CD4-positive, alpha-beta T cell treated with Interleukin-1 beta for 1 hour (primary cell): Measurements from ENCODE around the gene NR2F1.

Experiments
- DNase-seq, 2 donors: peaks; one replicate each; pipeline ENCODE4 v3.0.0-alpha.2; 2020 to 2022

The NR2F1 gene

DNA sequence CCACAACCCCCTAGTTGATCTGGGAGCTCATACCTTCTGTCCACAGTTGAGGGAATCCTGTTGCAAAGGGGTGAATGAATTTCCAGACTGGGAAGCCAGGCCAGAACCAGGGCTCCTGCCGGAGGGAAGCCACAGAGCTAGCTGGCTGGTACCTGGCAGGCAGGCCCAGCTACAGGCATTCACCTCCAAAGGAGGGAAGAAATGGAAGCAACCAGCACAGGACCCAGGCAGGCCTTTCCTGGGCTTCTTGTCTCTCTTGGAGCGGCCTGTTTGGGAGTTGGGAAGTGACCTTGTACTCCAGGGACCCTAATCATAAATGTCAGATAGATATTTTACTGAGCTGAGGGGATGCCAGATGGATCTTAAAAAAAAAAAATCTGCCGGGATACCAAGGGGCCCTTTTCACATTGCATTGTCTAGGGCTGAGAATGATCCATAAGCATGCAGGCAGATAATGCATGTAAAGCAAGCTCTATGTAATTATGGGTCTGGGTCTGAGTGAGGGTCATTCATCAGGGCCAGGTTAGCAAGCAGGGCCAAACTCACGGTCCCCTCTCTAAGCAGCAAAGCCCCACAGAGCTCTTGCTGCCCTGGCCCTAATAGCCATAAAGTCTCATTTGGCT is 8.4 kb downstream of the NR2F1 start:
- no peak for DNase-seq

DNA sequence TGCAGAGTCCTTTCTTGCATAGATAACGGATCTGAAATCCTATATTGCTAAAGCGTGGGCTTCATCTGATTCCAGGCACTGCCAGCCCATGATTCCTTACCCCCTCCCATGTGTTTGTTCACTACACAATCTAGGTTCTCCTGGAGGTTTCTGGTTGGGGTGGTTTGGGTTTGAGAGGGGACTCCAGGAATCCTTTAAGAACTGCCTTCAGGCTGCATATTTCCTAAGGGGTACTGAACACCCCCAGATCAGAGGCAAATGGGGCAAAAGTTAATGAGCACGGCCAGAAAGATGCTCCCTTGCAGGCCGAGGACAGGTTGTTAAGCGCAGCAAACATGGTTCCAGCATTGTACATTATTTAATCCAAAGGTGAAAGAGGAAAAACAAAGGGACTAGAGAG is 9.9 kb downstream of the NR2F1 start:
- no peak for DNase-seq

DNA sequence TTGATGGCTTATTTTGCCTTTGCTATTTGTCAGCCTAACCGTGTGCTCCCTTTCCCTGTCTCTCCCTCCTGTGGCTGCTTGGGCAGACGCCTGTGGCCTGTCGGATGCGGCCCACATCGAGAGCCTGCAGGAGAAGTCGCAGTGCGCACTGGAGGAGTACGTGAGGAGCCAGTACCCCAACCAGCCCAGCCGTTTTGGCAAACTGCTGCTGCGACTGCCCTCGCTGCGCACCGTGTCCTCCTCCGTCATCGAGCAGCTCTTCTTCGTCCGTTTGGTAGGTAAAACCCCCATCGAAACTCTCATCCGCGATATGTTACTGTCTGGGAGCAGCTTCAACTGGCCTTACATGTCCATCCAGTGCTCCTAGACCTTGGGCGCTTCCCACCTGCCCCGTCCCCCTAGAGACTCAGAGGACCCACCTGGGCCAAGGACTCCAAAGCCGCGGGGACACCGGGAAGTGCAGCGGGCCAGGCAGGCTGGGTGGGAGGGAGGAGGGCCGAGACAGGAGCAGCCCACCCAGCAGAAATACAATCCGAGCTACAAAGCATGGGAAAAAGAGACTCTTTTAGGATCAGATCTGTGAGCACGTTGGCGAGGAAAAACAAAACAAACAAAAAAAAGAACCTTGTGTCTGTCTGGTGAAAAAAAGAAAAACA is 10.6 kb downstream of the NR2F1 start:
- no peak for DNase-seq

DNA sequence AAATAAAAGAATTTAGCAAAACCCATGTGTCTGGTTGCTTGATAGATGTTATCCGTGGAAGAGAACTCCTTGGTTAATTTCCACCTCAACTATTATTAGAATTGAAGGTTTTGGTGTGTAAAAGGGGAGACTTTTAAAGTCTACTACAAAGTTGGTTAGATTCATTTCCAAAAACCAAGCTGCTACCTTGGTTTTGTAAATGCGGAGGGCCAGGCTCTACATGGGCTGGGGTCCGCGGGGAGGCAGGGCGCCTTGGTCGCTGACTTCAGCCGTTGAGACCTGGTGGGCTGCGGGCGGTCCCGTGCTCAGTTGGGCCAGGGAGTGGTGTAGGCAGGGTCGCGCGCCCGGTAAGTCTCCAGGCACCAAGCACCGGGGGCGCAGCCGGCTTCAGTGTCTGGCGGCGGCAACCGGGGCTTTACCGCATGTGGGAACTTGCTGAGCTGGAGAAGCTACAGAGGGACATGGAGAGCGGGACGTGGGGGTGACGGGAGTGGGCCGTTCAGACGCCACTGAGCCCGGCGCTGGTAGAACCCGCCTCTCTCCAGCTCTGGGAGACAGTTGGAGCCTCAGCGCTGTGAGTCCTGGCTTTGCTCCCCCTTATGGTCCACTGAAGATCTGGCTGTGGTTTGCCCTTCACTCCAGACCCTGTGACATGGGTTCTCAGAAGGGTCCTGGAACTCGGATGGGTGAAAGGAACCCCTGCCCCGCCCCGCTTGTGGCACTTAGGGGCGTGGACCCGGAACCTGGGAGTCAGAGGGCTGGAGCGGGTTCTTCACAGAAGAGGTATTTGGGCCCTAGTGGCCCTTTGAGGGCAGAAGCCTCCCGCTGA is 11.8 kb downstream of the NR2F1 start:
- no peak for DNase-seq

DNA sequence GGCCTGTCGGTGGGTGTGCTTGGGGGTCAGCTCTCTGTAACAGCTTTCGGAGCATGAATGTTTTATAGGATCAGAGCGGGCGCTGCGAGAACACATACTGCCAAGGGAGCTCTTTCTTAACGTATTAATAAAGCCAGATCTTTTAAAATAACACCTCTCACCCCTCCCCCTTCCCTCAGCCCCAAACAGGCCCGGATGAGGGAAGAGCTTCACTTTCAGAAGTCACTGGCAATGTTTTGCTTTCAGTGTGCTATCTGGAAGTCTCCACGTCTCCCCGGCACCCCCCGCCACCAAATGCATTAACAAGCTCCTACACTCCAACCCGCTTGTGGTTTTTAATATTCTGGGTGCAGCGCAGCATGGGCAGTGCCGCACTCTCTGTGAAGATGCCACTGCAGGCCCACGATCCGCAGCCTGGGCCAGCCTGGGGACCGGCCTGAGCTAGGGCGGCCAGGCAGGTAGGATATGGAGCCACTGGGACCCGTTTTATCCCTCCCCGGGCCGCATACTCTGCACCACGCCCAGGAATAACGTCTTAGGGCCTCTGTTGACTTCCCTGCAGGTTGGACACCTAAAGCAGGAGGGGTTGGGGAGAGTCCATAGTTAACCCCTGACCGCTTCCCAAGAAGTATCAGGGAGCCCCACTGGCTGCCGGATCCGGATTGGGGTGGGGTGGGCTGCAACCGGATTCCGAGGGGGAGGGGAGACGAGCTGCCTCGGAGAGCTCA is 12.6 kb downstream of the NR2F1 start:
- no peak for DNase-seq

DNA sequence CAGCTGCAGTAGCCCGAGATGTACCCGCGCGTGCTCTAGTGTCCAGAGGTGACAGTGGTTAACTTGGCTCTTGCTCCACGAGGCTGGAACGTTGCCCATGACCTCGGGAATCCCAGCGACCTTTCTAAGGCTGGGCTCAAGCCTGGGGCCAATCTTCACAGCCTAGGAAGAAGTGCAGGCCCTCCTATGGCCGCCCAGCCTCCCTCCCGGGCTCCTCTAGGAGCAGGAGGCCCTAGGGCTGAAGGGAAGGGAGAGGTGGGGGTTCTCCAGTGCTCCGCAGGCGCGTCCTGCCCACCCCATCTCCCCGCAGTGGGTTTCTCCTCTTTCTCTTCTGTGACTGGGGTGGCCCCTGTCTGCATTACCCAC is 13.3 kb downstream of the NR2F1 start:
- DNase-seq, result no peak

DNA sequence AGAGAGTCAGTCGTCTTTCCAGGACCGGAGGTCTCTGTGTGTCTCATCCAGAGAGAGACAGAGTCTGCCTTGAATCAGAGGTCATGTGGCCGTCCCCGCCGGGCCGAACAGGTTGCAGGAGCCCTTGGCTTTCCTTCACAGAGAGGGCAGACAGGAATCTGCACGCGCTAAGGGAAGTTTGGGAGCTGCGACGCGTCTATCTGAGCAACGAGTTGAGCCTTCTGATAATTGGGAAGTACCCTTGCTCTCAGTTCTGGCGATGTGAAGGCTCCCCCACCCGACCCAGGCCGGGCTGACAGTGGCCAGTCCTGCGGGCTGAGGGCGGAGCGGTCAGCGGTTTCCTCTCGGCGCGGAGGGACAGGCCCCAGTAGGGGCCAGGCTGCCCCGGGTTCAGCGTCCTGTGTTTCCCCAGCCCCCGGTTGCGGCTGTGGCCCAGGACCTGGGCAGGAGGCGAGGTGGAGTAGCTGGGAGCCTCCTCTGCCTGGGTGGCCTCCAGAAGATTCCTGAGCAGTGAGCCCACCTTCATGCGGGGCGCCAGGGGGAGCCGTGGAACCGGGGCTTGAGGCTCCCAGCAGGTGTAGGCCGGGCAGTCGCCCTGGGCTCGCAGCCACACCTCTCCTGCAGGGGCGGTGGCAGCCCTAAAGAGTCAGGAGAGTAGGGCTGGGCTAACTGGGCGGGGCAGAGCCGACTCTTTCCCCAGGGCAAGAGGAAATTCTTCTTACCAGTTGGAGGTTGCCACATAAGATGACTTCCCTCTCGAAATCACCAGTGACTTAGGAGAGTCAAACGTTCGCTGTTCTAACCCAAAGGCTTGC is 13.9 kb downstream of the NR2F1 start:
- no peak for DNase-seq

DNA sequence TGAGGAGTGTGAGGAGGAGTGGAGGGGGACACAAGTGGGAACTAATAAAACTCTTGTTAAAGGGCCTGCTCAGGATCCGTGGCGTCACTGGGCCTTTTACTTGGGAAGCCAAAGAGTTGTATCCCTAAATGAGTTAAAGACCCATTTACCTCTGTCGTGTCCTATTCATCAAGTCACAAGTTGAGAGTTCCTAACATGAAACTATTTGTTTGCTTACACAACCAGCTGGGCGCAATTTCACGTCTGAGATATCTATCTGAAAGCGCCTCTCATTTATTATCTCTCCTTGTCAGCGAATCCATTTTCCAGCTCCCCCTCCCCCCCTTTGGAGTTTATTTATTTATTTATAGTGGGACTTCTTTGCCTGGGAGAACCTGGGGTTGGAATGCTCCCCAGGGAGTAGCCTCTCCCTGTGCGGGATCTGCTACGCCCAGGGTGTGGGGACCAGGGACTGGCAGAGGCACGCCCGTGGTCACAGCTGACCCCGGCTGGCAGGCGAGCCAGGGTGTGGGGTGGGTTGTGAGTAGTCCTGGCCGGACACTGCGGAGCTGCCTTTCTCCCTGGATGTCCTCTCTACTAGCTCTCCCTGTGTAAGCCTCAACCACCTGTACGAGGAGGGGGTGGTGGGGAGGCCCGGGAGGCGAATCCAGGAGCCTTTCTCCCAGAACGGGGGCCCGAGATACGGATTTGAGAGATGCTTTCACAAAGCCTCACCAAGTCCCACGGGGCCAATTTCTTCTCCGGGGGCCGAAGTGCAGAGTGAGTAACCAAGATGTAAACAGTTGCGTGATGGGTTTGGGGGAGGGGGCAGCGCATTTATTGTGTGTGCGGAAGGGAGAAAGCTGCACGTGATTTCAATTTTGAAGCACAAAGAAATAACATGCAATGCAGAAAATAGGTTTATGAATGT is 15.3 kb downstream of the NR2F1 start:
- no peak for DNase-seq

DNA sequence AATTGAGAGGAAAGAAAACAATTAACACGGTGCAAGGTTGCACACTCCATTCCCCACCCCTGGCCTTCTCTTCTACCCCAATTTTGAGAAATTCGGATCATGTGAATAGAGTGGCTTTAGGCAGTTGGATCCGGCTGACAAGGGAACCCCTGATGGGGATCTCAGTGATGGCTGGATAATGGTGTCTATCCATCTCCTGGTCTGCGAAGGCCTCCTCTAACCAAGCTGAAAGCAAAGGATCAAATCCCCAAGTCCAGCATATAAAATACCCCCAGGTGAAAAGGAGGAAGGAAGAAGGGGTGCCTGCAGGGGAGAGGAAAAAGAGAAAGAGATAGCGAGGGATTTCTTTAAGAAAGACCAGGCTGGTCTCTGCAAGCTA is 16.0 kb downstream of the NR2F1 start:
- no peak for DNase-seq

DNA sequence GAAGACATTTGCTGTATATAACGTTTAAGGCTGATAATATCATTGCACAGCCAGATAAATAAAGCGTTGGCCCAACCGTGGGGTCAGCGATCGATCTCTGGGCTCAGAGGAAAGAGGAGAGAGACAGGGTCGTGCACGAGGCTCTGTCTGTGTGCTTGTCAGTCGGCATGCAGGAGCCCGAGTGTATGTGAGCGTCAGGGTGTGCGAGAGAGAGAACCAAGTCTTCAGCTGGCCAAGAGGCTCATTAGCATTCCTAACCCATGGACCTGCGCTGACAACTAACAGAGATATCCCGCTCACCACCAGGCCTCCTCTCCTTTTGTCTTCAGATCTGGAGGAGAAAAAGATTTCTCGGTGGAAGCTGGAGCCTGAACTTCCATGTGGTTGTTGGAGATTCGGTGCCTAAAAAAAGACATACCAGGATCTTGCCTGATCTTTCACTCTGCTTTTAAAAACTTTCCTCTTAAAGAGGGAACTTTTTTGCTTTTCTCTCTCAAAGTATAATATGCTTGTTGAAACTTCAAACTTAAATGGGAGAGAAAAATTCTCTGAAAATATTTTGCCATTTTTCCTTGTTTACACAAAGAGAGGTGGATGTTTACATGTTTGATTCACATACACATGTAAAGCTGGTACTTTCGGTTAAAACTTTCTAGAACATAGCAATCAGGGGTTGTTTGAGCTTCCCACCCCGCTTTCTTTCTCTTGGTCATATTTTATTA is 16.5 kb downstream of the NR2F1 start:
- no peak for DNase-seq

DNA sequence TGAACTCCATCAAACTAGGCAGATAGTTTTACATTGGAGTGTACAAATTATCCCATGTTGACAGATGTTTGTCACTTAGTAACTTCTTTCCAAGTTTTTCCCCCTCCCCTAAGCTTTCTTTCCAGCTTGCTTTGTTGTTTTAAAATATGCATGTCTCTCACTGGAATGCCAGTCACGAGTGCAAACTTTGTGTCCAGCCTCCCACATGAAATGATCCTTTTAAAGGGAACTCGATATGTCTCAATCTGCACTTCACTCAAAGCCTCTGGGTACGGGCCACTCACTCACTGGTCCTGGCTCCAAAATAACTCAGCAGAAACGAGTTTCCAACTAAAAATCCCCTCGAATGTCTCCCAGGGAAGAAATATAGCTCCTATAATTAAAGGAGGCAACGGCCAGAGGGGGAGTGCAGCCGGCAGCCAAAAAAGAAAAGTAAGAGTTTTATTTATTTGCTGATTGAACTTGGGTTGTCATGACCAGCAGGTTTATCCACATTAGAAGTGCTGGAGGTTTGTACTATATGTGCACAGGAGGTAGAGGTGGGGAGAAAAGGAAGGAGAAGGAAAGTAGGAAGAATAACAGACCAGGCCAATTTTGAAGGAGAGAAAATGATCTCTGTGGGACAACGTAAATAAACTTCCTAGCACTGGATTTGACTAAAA is 17.5 kb downstream of the NR2F1 start:
- no peak for DNase-seq

DNA sequence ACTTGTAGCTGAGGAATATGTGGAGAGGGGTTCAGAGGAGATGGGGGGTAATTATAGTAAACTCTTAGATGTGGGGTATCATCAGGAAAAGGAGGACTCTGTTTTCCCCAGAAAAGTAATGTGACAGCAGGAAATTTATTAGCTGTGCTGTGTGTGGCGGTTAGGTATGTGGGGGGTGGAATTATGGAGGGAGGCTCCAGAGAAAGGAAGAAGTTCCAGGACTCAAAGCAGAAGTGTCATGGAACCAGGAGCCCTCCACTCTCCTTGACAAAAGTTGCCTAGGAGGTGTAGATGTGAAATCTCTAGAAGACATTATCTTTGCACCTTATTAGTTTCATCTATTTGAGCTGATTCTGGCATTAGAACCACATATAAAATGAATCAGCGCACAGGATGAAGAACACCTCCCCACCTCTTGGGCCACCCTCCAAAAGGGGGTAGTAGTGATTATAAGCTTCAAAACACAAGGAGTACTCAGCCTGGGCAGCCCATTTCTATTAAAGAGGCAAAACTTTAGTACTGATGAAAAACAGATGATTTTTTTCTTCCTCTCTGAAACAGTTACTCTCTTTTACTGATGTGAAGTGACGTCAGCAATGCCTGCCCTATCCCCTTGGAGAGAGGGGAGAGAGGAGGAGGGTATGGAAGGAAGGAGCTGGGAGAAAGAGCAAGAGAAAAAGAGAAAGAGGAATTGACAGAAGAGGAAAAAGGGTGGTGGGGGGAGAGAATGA is 18.2 kb downstream of the NR2F1 start:
- DNase-seq, result no peak

DNA sequence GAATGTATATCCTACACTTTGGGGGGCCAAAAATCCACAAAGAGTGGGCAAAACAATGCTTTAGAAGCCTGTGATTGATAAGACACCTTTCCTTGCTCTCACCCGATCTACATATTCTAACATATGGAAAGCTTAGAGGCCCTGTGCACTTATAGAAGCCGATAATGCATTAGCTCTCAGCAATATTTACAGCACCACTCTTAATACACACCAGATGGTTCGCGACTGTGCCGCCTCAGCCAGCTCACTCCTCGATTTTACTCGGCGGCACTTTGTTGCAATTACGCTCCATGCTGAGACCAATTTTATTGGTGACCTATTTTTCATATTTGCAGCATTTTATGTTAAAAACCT is 18.8 kb downstream of the NR2F1 start:
- no peak for DNase-seq

DNA sequence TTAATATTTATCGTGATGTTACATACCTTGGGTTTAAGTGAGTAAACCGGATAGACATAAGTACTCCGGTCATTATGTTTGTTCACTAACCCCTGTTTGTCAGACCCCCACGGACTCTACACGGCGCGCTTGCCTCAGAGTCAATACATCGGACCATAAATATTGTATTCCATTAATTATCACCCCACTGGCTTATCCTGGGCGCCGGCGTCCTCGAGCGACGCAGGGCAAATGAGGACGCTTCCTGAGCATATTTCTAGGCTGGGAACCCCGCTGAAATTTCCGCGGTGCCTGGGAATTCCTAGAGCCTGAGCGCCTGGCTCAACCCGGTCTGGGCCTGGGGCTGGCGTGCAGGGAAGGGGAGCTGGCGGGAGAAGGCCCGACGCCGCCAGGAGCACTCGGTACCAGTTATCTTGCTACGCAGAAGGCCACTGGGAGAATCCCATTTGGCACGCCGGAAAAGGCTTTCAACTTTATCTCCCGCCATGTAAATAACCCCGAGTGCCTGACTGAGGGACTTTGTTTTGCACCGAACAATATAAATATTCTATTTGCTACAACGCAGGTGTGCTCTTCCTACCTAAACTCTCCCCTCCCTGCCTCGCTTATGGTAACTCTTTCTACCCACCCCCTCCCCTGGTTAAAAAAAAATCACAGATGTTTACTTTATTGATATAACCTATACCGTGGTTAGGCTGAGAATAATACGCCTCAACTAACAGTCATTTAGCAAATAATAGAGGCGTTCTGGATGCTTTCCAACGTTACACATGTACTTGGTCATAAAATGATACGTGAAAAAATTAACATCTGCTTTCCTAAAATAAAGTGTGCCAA is 19.4 kb downstream of the NR2F1 start:
- no peak for DNase-seq

DNA sequence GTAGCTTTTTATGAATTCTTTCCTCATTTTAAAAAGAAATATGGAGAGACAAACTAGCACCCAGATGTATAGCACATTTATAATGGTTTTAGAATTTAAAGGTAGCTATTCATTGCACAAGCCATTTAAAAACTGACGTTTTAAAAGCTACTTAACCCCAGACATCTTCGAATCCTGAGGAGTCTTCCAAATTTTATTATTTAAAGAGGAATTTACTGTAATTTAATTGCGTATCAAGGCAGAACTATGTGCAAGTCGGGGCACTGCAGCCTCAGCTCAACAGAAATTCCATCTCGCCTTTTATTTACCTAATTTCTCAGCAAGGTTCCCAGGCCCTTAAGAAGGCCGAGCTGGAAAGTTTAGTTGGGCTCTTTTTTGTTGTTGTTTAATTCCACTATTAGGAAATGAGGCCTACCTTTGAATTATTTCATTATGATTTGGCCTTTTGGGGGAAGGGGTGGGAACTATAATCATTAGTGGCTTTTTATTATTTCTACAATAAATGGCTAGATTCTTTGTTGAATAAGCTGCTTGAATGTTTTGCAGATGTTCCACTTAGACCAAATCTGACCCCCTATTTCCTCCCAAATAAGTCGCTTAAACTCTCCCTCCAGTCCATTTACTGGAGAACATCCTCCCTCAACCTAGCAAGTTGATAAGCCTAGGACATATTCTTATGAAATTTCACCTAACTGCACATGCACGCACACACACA is 20.2 kb downstream of the NR2F1 start:
- no peak for DNase-seq

DNA sequence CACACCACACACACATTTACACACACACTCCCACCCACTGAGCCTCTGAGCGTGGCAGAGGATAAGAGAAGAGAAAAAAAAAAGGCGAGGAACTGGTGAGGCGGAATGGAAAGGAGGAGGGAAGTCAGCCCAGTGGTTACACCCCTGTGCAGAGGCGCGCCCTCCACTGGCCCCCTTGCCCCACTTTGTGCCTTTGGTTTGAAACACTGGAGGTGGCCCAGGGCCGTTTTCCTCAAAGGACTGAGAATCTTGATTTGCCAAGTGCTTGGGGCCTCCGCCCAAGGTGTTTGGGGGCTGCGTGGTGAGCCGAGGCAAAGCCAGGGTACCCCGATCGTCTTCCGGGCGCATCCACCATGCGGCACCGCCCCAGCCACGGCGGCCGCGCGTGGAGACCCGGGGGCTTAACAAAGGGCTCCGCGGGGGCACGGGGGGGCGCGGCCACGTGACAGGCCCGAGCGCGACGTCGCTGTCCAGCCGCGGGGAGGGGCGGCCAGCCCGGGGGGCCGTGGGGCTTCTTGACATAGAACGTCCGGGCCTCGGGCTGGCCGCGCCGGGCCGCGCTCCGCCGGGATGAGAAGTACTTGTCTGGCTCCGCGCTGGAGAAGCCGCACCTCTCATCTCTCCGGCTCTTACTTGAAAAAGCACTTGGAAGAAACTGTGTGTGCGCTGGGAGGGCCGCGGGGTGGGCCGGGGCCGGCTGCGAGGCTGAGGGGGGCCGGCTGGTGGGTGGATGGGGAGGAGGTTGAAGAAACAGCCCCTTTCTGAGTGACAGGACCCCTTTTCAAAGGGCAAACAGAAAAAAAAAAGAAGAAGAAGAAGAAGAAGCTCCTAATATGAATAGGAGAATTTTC is 21.0 kb downstream of the NR2F1 start:
- no peak for DNase-seq
